Right atrium auricular region (tissue), 2 donors: ENCODE results near the gene KIRREL3. TPM values are rescaled to one million over a fixed set of nuclear protein-coding genes. Genes with fewer than 3 reads are reported as not detected.

Experiments
- DNase-seq: peaks from one replicate; pipeline ENCODE4 v3.0.0-alpha.2; 2019; ENCODE audit warnings: low spot score
- H3K27ac ChIP-seq, 2 donors: fragments of 200-600 bp; sonication (generic); 1 replicate in 1 of 2; 2 replicates in 1 of 2; pipeline ENCODE4 v1.5.1; 2016 to 2019
- H3K27me3 ChIP-seq, 2 donors: fragments of 200-600 bp; sonication (generic); one replicate each; pipeline versions ENCODE4 v1.5.1 to v1.6.0; 2017 to 2019
- H3K36me3 ChIP-seq: fragments of 200-600 bp; sonication (generic); one replicate; pipeline ENCODE4 v1.5.1; 2016
- H3K4me1 ChIP-seq, 2 donors: fragments of 200-600 bp; sonication (generic); one replicate each; pipeline versions ENCODE4 v1.5.1 to v1.6.0; 2017 to 2019
- H3K4me3 ChIP-seq, 2 donors: fragments of 200-600 bp; sonication (generic); 1 replicate in 1 of 2; 2 replicates in 1 of 2; pipeline ENCODE4 v1.5.1; 2017 to 2019; ENCODE audit warnings: mild to moderate bottlenecking in 1 of 2, moderate library complexity in 1 of 2
- H3K9me3 ChIP-seq, 2 donors: fragments of 200-600 bp; sonication (generic); one replicate each; pipeline ENCODE4 v1.5.1; 2019
- total RNA-seq, 2 donors: library from RNA; depleted of rRNA; stranded (reverse); fragments of >200 nt; gene quantifications; one replicate each; pipeline ENCODE4 v1.1.0, GENCODE V29; 2016
- TF ChIP-seq, protein P1 (sequence below), 2 donors: fragments of 200-600 bp; sonication (generic); IDR thresholded peaks; one replicate each; pipeline ENCODE4 v1.5.1; 2019; ENCODE audit warnings: antibody characterized with exemption in 2 of 2

The KIRREL3 gene
- total RNA-seq, 2 donors from 2014 or later: 0.51 to 0.74 TPM

DNA sequence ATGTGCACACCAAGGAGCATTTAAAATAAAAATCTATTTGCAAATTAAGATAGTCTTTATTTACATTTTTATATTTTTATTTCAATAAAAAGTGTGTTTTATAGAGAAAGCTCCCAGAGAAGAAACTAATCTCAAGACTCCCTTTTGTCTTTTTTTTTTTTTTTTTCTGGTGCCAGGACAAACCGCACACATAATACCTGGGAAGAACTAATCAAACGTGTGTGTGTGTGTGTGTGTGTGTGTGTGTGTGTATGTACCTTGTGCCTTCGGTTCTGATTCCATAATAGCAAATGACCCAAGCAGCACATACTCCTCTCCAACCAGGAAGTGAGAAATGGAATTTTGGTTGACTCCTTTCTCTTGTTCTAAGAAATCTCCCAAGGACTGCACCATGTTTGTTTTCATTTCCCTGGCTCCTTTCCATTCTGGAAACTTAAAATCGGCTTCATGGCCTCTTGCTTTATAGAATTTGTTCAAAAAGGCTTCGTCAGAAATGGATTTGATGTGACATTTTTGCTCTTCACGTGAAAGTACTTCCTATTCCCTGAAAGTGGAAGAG lies 579.8 kb downstream of the KIRREL3 start:
- no peaks in the 10 kb centered on the region for H3K9me3 ChIP-seq
- H3K36me3 ChIP-seq: no peaks in the 10 kb centered on the region
- TF ChIP-seq, protein P1, sequence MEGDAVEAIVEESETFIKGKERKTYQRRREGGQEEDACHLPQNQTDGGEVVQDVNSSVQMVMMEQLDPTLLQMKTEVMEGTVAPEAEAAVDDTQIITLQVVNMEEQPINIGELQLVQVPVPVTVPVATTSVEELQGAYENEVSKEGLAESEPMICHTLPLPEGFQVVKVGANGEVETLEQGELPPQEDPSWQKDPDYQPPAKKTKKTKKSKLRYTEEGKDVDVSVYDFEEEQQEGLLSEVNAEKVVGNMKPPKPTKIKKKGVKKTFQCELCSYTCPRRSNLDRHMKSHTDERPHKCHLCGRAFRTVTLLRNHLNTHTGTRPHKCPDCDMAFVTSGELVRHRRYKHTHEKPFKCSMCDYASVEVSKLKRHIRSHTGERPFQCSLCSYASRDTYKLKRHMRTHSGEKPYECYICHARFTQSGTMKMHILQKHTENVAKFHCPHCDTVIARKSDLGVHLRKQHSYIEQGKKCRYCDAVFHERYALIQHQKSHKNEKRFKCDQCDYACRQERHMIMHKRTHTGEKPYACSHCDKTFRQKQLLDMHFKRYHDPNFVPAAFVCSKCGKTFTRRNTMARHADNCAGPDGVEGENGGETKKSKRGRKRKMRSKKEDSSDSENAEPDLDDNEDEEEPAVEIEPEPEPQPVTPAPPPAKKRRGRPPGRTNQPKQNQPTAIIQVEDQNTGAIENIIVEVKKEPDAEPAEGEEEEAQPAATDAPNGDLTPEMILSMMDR (IDR thresholded peaks at IDR 0.05): no peak
- peak overlapping the region; percentile 84 to 92 for H3K27ac ChIP-seq
- DNase-seq: no peak
- H3K4me3 ChIP-seq: no peak overlapping the region
- no peaks in the 10 kb centered on the region for H3K27me3 ChIP-seq
- H3K4me1 ChIP-seq: peaks cover 0 to 83% of the 10 kb centered on the region in 2 donors

- Histone ChIP-seq H3K4me1 (peaks cover 0 to 87% of the 10 kb centered on the region in 2 donors), H3K9me3 (no peaks in the 10 kb centered on the region), H3K27me3 (no peaks in the 10 kb centered on the region), H3K36me3 (no peaks in the 10 kb centered on the region), H3K4me3 (no peak overlapping the region), H3K27ac (peak overlapping the region; percentile 84 to 92)
- no peak for DNase-seq
- TF ChIP-seq, protein P1 (IDR thresholded peaks at IDR 0.05): no peak
These were observed 580.5 kb downstream of the KIRREL3 start for GRCh38 chr11:126419801-126420697.

DNA sequence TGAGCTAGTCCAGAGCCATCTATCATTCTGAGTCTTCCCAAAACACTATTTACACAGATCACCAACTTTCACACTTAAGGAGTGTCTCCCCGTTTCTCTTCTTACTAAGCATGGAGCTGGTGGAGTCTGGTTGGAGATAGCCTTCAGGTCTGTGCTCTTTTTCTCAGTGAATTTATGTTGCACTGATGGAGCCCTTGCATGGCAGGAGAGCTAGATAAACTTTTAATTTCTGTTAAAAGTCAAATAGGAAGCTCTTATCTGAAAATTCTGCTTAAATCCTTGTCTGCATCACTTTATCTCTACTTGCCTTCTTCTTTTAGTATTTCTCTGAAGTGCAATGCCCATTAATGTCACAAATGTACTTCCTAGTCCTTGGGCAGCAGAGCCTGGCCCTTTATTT lies 581.7 kb downstream of the KIRREL3 start:
- H3K9me3 ChIP-seq: no peaks in the 10 kb centered on the region
- TF ChIP-seq, protein P1 (IDR thresholded peaks at IDR 0.05): no peak
- peaks cover 2% of the 10 kb centered on the region for H3K36me3 ChIP-seq
- H3K4me1 ChIP-seq: peaks cover 0 to 87% of the 10 kb centered on the region in 2 donors
- peak overlapping the region; percentile 56 to 92 for H3K27ac ChIP-seq
- DNase-seq: no peak
- no peak overlapping the region for H3K4me3 ChIP-seq
- H3K27me3 ChIP-seq: no peaks in the 10 kb centered on the region

DNA sequence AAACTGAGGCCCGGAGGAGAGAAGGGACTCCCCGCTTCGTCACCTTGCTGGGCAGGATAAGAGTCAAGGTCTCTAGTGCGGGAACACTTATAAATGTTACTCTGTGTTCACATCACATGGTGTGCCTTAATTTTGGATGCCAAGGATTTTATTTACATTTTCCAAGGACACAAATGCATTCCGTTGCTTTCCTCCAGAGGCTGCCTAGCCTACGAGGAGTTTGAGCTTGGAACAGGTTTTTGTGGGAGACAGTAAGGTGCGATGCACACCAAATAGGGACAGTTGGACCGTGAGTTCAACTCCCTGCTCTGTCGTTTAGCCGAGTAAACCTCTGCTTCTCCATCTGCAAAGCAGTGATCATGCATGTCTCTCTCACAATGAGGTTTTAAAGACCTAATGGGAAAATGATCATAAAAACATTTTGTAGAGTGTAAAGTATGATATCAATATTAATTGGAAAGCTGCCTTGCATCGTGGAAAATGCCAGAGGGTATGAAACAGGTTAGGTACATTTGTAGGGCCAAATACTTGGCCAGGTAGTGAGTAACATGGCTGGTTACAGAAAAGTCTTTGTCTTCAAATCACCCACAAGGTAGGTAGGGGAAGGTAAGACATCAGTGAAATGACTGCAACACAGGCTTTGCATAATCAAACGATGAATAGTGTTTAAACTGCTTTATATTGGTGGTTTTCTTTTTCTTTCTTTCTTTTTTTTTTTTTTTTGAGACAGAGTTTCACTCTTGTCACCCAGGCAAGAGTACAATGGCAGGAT lies 583.3 kb downstream of the KIRREL3 start:
- no peak for DNase-seq
- peaks cover 10% of the 10 kb centered on the region for H3K36me3 ChIP-seq
- peak overlapping the region in 1 of 2 donors; percentile 48 for H3K4me3 ChIP-seq
- no peaks in the 10 kb centered on the region for H3K9me3 ChIP-seq
- TF ChIP-seq, protein P1 (IDR thresholded peaks at IDR 0.05): no peak
- H3K4me1 ChIP-seq: peaks cover 0 to 89% of the 10 kb centered on the region in 2 donors
- peak overlapping the region; percentile 88 to 94 for H3K27ac ChIP-seq
- H3K27me3 ChIP-seq: no peaks in the 10 kb centered on the region

DNA sequence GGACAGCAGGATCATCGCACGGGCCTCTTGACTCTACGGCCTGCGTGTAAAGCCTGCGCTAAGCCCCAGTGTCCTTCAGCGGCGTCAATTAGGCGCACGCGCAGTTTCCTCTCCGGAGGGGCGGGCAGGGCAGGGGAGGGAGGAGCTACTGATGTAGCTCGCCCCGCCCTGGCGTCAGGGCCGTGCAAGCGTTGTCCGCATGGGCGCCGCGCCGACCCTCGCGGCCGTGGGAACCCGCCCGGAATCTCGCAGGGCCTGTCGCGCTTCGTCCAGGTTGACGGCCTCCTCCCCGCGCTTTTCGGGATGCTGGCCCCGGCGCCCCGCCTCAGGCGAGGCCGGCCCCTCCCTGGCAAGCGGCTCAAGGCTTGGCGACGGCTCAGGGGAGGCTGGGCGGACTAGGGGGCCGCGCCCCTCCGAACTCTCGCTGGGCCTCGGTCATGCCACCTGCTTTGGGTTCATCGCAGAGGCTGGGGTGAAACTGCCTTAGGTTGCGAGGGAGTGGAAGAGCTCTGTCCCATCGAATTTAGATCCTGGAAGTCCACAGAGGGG lies 584.0 kb downstream of the KIRREL3 start:
- Histone ChIP-seq H3K9me3 (no peaks in the 10 kb centered on the region), H3K36me3 (peaks cover 10% of the 10 kb centered on the region), H3K27me3 (no peaks in the 10 kb centered on the region), H3K27ac (peak overlapping the region; percentile 88 to 94), H3K4me1 (peaks cover 0 to 89% of the 10 kb centered on the region in 2 donors), H3K4me3 (peak overlapping the region; percentile 39 to 48)
- TF ChIP-seq, protein P1 (IDR thresholded peaks at IDR 0.05): no peak
- DNase-seq: peak; percentile 92
